GM21423 (cell line): Measurements from ENCODE around the gene ZNF189.
A peak's percentile ranks its signal among the peaks of the same experiment; 100 is the strongest.

Experiments
- ATAC-seq: cut with Tn5 transposase; IDR thresholded peaks from one replicate; pipeline ENCODE4 v1.9.1; 2021; ENCODE audit warnings: mild to moderate bottlenecking, moderate library complexity; ENCODE audit not compliant: unreplicated experiment

Gene ZNF189

DNA sequence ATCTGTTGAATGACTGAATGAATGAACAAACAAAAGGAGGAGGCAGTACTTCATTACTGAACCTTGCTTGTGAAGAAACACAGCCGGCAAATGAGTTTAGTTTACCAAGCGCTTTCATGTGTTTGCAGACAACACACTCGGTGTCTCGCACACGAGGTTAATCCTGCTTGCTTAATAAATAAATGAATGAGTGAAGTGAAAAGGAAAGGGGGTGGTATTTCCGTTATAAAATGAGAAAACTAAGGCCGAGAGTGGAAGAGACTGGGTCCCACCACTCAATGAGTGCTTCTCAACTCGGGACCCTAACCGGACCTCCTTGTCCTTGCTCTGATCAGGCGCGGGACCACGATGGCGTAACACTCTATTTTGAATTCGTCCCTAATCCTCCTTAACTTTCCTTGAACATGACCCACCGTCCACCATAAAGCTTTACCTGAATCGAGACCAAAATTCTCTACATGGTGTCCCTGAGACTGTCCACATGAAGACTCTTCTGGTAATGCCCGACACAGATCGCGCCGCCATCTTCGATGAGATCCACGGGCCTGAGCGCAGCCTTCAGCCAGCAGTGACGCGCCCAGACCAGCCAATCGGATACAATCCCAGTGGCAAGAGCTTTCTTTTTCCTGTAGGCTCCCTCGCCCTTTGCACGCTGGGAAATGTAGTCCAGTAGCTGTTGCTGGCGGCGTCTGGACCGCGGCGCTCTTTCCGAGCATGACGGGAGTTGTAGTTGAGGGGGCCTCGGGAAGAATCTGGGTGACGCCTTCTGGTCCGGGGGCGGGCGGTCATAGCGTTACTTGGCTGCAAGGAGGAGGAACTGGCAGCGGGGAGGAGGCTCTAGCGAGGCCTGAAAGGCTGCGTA is at the start of gene ZNF189, which contains the start of gene MRPL50:
ZNF189 (plus strand) TSS at position 784 of the 862 bp plus-strand sequence. CDS start 306 bp downstream, outside the sequence.
MRPL50 (minus strand) TSS at position 551 of the 862 bp plus-strand sequence; CDS start at position 525, 26 bp downstream.
- ATAC-seq = peak; percentile 98

DNA sequence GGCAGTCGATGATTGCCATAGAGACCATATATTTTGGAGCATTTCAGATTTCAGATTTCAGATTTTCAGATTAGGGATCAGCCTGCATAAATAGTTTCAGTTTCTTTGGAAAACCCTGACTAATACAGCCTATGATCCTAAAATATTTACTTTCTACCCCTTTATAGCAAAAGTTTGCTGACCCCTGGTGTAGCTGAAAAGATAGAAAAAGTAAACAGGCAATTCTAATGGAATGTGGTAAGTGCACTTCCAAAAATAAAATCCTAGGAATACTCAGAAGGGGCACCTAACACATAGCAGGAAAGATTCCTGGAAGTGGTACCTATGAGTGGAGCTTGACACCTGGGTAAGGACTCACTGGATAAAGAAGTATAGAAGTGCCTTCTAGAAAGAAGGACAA is 48.4 kb upstream of the ZNF189 start:
- ATAC-seq = no peak

- ATAC-seq = no peak
These were observed 45.7 kb upstream of the ZNF189 start for GRCh38 chr9:101352892-101353463.

GRCh38 chr9:101353683-101354082 is 45.0 kb upstream of the ZNF189 start:
- no peak for ATAC-seq

DNA sequence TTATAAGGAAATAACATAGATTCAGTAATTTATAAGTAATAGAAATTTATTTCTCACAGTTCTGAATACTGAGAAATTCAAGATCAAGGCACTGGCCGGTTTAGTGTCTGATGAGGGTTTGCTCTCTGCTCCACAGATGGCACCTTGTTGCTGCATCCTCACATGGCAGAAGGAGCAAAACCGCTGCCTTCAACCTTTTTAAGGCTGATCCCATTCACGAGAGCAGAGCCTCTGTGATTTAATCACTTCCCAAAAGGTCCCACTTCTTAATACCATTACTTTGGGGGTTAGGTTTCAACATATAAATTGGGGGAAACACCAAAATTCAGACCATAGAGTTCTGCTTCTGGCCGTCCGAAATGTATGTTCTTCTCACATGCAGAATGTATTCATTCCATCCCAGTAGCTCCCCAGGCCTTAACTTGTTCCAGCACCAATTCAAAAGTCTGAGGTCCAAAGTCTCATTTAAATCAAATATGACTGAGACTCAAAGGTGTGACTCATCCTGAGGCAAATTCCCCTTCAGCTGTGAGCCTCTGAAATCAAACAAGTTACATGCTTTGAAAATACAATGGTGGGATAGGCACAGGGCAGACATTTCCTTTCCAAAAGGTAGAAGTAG is 44.4 kb upstream of the ZNF189 start:
- ATAC-seq = no peak

- ATAC-seq = no peak
These were observed 43.6 kb upstream of the ZNF189 start for GRCh38 chr9:101354765-101355708.

- ATAC-seq = no peak
These were observed 42.0 kb upstream of the ZNF189 start for GRCh38 chr9:101356619-101357018.

DNA sequence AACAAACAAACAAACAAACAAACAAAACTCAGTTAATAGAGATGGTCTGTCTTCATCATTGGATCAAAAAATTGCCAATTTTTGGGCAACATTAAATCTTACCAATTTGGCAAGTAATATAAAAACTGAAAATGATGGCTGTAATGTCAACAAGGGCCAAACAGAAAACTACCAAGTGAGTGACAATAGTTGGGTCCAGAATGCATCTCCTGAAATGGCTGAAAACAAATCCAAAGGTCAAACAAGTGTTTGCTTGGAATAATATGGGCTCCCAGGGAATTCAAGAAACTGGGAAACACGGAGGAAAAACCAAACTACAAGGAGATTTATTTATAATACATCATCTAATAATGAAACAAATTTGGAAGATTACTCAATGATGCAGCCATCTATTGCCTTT is 39.0 kb upstream of the ZNF189 start:
- ATAC-seq = no peak

DNA sequence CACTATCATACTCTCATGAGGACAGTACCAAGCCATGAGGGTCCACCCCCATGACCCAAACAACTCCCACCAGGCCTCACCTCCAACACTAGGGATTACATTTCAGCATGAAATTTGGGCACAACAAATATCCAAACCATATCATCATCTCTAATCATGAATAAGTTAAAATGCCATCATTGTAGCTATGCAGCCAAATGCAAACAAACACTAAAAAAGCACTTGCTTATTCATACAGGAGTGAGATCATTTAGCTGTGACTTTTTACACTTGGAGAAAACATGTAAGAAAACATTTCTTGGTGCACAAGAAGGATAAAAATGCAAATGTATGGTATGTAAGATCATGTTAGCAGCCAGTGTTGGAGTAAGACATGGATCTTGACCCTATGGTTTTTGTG is 38.0 kb upstream of the ZNF189 start:
- ATAC-seq = no peak

- ATAC-seq = no peak
These were observed 36.2 kb upstream of the ZNF189 start for GRCh38 chr9:101362450-101362849.

DNA sequence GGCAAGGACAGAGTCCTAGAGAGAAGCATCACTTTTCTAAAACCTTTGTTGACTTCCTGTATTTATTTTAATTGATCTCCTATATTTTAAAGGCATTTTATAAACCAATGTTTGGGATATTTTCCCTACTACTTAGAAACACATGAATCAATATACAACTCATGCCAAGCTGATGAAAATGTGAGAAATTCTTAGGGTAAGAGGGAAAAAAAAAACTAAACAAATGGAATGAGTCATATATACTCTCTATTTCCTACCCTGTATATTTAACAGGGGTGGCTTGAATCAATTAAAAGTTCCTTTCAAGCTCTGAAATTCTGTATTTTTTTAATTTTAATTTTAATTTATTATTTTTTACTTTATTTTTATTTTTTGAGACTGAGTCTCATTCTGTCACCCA is 33.5 kb upstream of the ZNF189 start:
- ATAC-seq = no peak

GRCh38 chr9:101366038-101366756 is 32.5 kb upstream of the ZNF189 start:
- no peak for ATAC-seq

DNA sequence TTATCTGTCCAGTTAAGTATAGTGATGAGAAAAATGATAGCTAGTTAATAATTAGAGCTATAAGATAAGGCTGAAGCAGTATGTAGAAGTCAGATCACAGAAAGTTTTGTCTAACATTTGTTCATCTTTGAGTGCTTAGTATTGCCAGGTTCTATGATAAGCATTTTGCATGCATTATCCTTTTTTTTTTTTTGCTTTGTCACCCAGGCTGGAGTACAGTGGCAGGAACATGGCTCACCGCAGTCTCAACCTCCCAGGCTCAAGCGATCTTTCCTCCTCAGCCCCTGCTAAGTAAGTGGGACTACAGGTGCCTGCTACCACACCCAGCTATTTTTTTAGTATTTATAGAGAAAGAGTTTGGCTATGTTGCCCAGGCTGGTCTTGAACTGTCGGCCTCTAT is 31.3 kb upstream of the ZNF189 start:
- ATAC-seq = no peak

DNA sequence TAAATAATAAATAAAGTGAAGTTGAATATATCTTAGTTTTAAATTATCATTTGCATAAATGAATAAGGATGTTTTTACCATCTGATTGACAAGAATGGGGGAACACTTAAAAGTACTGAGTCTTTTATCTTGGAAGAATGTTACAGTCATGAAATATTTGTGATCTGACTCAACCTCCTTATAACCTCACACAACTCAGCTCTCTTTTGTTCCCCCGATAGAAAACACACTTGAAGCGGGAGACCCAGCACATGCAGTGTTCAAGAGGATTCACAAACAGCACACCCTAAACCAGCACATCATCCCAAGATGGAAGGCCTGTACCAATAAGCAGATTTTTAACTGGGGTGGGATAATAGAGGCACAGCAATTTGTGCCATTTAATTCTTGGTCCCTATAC is 29.4 kb upstream of the ZNF189 start:
- no peak for ATAC-seq

DNA sequence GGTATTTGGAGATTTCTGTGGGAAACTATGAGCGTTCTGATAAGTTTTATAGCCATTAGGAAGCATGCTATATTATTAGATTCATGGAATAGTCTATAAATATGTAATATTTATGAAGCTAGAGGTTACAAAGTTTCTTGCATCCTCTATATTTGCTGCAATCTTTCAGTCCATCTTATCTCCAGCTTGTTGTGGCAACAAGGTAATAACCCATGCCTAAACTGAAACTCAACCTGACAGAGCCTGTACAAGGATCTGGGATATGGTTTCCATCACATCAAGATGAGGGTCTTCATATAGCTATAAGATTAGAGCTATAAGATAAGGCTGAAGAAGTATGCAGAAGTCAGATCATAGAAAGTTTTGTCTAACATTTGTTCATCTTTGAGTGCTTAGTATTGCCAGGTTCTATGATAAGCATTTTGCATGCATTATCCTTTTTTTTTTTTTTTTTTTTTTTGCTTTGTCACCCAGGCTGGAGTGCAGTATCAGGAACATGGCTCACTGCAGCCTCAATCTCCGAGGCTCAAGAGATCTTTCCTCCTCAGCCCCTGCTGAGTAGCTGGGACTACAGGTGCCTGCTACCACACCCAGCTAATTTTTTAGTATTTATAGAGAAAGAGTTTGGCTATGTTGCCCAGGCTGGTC is 28.6 kb upstream of the ZNF189 start:
- ATAC-seq = no peak

- ATAC-seq = no peak
These were observed 26.8 kb upstream of the ZNF189 start for GRCh38 chr9:101371813-101372212.

DNA sequence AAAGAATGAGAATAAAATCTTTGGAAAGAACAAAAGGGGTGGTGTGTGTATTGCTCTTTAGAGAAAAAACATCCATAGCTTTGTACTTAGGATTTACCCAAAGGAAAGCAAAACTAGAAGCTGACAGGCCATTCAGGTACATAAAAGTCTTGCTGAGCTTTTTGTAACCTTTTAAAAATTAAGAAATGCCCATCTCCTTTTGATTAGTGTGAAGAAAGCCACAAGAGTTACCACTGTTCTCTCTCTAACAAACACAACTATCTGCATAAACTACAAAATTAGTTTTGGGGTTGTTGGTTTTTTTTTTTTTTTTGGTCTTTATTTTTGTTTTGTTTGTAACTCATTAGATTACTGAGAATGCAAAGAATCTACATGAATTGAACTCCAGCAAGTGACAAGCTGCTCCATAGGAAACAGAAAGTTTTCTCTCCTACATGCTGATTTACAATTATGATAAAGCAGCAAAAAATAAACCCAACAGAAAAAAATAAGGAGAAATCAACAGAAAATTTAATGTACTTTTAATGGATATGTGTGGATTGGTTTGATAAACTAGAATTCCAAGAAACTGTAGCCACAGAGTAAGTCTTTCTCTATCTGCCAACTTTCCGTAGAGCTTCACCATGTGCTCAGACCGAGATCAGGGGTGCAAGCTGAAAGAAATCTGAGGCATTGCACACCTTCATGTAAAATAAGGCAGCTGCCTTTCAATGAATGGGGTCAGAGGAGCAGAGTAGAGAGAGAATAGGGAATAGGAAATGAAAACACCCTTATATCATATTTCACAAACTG is 26.1 kb upstream of the ZNF189 start:
- ATAC-seq = no peak

DNA sequence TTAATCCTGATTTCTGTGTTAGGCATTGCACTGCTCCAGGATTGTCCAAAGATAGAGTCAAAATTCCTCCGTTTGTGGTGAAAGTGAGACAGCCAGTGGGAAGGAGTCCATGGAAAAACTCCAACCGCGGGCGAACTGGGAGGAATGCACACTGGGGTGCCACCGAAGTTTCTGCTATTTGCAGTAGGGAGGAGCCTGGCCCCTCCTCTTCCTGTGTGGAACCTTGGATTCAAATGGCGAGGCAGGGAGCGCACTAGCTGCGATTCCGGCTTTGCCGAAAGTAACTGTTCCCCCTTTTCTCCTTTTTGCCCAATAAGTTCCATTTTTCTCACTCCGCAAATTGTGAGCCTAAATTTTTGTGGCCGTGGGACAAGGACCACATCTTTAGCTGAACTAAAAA is 23.1 kb upstream of the ZNF189 start:
- no peak for ATAC-seq
